SKM-1 (cell line): ENCODE measurements around the gene ARF4.

Source experiments
- DNase-seq: peaks from one replicate; lab custom pipeline; 2025; ENCODE audit not compliant: unreplicated experiment; lab: John Stamatoyannopoulos, UW

ARF4 gene

DNA sequence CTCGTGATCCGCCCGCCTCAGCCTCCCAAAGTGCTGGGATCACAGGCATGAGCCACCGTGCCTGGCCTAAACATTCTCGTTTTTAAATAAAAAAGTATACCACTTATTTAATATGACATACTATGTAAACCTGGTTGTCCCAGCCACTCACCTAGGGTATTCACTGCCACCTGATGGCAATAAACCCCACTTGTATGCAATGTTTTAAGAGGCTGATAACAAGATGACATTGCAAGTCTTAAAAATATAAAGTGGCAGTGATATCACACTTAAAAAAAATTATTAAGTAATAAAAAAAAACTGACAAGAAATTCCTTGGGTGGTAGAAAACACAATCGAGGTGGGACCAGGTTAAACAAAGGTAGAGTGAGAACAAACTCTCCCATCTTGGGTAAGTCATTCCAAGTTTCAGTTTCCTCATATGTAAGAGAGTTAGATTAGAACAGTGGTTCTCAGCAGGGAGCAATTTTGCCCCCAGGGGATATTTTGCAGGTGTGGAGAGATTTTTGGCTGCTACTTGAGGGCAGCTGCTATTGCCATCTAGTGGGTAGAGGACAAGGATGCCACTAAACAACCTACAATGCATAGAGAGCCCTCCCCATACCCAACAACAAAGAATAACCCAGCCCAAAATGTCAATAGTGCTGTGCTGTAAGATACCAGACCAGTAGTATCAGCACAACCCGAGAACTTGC, 14.5 kb downstream of the ARF4 start:
- DNase-seq: no peak

DNA sequence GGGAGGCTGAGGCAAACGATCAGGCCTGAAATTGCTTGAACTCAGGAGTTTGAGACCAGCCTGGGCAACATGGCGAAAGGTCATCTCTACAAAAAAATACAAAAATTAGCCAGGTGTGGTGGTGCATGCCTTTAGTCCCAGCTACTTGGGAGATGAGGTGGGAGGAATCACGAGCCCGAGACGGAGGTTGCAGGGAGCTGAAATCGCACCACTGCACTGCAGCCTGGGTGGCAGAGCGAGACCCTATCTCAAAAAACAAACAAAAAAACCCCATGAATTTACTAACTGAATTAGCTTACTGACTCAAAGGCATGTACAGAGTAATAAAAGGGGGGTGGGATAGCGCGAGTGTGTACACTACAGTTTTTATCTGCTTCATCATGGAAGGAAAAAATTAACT, 19.3 kb downstream of the ARF4 start:
- DNase-seq: no peak

DNA sequence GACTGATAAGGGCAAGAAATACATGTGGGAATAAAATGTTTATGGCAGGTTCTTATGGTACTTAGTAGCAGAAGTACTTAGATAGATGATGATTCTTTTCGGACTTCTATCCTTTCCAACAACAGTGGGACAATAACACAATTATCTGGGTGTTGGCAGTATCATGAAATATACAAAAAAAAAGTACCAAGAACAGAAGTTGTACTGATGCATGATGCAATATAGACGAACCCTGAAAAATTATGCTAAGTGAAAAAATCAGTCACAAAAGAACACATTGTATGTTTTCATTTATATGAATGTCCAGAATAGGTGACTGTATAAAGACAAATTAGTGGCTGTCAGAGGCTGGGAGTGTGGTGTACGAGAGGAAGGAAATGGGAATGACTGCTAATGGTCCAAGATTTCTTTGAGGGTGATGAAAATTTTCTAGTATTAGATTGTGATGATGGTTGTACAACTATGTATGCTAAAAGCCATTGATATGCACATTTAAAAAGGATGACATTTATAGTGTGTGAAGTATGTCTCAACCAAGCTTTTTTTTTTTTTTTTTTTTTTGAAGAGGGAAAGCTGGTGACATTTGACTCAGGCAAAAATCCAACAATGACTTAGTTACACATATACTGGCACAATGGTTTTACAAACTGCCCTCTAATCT, 21.0 kb downstream of the ARF4 start:
- no peak for DNase-seq

DNA sequence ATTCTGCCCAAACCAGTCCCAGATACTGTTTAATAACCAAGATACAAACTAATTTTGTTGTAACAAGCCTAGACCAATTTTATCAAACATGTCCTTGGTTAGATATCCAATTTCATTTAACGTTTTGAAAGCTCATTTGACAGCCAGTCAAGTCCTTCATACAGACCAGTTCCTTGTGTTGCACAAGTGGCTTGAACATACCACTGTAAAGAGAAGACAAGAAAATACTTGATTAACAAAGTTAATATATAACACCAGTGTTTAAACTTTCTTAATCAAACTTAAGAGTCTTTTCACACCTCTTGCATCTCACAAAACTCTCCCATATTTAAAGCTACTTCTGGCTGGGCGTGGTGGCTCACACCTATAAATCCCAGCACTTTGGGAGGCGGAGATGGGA, 25.0 kb downstream of the ARF4 start:
- DNase-seq: no peak

DNA sequence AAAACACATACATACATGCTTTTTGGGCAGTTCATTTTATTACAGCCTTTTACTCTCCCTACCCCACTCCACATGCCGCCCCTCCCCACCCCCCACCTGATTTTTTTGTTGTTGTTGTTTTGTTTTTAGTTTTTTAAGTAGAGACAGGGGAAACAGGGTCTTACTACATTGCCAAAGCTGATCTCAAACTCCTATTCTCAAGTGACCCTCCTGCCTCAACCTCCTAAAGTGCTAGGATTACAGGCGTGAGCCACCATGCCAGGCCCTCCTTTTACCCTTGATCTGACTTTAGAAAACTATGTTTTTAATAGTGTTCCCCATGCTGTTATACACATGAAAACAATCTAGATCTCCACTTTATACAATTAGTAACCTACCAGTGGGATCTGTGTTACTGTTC, 26.3 kb downstream of the ARF4 start:
- DNase-seq: no peak

DNA sequence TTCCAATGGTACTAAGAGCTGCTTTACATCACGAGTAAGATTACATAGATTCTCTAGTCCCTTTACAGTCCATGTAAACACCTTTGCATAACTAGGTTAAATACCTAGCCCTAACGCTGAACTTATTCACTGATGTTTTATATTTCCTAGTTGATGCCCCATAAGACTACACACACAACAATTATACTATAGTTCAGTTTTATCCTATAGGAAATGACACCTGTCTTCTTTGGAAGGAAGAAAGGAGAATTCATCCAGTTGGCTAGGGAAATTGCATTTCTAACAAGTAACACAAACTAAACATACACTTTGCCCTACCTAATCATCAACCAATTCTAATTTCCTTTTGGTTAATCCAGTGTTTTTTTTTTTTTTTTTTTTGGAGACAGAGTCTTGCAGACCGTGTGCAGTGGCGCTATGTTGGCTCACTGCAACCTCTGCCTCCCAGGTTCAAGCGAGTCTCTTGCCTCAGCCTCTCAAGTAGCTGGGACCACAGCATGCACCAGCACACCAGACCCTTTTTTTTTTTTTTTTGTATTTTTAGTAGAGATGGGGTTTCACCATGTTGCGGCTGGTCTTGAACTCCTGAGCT, 27.2 kb downstream of the ARF4 start:
- DNase-seq: no peak

DNA sequence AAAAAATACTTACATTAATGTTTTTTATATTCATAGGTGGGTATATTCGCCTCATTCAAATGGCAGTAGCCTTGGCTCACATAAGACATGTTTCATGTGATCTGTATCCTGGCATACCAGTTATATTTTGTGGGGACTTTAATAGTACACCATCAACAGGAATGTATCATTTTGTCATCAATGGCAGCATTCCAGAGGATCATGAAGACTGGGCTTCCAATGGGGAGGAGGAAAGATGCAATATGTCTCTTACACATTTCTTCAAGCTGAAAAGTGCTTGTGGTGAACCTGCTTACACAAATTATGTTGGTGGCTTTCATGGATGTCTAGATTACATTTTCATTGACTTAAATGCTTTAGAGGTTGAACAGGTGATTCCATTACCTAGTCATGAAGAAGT, 37.6 kb downstream of the ARF4 start:
- DNase-seq: no peak

DNA sequence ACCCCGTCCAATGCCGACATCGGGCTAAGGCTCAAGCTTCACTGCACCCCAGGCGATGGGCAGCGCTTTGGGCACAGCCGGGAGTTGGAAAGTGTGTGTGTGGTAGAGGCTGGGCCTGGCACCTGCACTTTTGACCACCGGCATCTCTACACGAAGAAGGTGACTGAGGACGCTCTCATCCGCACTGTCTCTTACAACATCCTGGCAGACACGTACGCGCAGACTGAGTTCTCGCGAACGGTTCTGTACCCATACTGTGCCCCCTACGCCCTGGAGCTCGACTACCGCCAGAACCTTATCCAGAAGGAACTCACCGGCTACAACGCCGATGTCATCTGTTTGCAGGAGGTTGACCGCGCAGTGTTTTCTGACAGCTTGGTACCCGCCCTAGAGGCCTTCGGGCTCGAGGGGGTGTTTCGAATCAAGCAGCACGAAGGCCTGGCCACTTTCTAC, 40.0 kb downstream of the ARF4 start:
- no peak for DNase-seq

DNA sequence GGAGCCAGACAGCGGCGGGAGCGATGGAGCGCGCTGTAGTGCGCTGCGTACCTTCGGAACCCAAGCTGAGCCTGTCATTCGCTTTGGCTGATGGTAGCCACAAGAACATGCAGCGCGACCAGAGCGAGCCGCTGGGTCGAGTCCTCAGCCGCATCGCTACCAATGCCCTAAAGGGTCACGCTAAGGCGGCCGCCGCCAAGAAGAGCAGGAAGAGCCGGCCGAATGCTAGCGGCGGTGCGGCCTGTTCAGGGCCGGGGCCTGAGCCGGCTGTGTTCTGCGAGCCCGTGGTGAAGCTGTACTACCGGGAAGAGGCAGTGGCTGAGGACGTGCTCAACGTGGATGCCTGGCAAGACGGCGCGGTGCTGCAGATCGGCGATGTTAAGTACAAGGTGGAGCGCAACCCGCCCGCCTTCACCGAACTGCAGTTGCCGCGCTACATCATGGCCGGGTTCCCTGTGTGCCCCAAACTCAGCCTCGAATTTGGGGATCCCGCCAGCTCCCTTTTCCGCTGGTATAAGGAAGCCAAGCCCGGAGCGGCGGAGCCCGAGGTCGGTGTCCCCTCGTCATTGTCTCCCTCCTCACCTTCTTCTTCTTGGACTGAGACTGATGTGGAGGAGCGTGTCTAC, 40.6 kb downstream of the ARF4 start:
- no peak for DNase-seq

DNA sequence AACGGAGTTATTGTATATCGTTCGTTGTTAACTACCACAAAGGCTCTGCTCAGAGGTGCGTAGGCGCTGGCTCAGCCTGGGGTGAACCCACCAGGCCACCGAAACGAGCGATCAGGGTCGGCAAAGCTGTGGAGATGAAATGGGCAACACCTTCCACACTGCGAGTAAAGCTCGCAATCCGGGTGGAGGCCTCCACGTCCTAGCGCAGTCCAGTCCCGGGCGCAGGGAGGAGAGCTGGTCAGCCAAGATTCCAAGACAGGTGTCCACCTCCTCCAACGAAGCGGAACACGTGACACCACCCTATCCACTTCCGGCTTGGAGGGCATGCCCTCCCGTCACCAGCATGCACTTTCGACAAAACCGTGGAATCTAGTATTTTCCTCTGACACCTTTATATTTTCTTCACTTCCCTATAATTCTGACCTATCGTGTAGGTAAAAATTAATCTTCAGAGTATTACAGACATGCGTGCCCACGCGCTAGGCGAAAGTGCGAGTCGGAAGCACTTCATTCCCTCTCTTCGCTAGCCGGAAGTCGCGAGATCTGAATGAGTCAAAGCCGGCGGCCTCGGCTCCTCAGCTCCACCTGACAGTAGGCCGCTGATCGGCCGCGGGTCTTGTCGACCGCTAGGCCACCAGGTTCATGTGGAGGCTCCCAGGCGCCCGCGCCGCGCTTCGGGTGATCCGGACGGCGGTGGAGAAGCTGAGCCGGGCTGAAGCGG, 41.2 kb downstream of the ARF4 start, which contains the start of gene PDE12:
Gene PDE12 (plus strand): TSS at position 537 of the 721 bp plus-strand sequence. CDS start 106 bp downstream, at position 643.
- DNase-seq: peak; percentile 87

DNA sequence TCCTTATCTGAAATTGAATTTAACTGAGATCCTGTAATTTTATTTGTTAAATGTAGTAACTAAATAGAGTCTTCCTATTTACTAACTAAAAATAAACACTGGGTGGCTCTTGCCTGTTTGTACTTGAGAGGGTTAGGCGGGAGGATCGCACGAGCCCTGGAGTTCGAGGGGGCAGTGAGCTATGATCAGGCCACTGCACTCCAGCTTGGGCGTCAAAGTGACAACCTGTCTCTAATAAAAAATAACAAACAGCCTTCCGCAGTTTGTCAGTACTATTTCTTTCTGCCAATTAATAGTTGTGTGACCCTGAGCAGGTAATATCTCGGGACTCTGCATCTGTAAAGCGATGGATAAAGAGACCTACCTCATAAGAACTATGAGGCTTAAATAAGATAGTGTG, 41.8 kb downstream of the ARF4 start:
- DNase-seq: no peak

DNA sequence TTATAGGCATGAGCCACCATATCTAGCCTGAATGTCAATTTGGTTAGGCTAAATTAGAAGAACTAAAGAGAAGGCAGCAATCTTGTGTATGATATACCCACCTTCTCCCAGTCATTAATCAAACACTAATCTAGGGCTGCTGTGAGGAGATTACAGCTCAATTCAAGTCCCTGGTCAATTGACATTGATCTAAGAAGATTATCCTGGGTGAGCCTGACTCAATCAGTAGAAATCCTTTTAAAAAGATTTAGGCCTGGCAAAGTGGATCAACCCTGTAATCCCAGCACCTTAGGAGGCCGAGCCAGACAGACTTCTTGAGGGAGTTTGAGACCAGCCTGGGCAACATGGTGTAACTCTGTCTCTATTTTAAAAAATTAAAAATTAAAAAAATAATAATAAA, 50.5 kb downstream of the ARF4 start:
- no peak for DNase-seq

DNA sequence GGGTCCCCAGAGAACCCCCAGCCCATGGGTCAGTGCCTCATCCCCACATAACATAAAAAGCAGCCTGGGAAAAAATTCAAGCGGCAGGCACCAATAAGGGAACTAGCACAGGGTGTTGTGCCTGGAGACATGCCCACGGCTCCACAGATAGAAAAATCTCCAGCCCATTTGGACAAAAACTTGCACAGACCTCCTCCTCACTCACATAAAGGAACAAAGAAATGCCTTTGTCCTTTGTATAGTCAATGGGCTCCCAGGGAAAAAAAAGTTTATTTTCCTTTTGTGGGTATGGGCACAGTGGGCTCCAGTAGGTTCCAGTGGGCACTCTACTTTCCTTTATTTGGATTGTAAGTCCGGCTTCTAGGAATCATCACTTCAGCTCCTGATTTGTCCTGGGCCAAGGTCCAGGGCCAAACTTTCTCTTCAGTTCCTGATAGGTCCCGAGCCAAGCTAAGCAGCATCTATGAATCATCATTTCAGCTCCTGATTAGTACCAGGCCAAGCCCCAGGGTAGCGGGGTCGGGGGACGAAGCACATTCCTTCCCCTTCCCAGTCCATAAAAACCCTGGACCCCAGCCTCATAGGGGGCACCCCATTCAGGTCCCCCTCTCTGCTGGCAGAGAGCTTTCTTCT, 51.4 kb downstream of the ARF4 start:
- no peak for DNase-seq

DNA sequence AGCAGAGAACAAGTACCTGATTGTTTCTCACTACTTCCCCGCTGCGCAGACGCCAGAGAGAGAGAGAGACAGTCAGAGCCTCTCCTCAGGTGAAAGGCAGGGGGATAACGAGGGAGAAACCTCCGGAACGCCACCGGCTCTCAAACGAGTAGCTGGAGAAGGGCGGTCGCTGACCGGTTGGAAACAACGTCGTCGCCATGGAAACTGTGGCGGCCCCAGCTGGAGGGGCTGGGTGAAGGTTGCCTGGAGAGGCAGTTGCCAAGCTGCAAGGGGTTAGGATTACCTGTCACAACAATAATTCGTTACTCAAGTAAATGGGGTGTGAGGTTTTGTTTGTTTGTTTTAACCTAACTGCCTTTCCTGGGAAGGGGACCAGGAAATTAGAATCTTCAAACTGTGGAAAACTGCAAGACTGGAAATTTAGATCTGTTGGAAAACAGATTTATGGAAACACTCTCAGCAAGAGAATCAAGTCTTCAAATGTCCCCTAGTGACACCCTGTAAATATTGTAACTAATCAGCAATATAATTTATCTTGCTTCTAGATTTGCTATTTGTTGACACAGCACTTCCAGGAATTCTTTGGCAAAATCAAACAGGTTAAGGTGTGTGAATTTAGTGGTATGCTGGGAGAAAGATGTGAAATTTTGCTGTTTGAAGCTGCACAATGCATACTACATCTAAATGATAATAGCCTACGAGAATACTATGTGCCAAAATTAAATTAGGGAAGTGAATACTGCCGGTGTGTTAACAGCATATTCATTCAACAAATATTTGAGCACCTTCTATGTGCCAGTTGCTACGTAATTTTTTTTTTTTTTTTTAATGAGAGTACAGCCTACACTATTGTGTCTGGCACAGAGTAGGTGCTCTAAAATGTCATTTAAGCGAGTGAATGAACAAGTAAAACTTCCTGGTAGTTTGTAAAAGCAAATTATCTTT, 52.7 kb downstream of the ARF4 start, which contains the start of gene DNAH12:
Gene DNAH12 (minus strand): TSS at position 164 of the 945 bp plus-strand sequence. CDS start 1,474 bp downstream, outside the sequence.
- no peak for DNase-seq

DNA sequence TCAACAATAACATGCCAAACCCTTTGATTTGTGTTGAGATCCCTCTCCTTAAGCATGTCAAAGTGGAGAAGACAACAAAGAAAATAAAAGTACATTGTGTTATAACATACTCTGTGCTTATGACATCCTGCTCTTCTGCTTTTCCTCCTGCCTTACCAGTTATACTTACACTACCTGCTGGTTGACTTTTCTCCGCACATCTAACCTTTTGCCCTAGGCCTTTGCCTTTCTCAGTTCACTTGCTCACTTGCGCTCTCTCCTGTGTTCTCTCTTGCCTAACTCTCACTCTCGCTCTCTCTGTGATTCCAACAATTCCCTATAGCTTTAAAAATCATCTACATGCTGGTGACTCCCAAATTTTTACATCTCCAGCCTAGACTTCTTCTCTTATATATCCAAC, 58.7 kb downstream of the ARF4 start:
- no peak for DNase-seq

DNA sequence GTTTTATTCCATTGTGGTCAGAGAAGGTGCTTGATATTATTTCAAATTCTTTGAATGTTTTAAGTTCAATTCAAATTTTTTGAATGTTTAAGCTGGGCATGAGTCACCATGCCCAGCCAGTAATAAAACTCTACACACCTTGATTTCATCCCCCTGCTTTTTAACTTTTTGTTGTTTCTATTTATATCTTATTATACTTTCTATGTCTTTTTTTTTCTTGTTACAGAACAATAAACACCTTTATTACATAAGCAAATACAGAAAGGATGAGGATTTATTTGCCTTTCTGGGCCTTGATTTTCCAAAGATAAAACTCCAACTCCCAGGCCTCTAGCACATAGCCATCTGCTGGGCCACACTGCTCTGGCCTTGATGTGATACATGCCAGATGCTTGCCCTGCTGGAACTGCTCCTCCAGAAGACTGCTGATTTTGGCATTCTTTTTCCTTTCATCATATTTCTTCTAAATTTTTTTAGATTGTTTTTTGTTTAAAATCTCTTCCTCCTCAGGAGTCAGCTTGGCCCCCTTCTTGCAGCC, 67.0 kb downstream of the ARF4 start:
- no peak for DNase-seq
